ENCODE measurements around the gene ZC3H15.

GRCh38 chr2:186517090-186517489 lies 31.0 kb downstream of the ZC3H15 start:
- no peak for TF ChIP-seq CTCF (IDR thresholded peaks at IDR 0.05)
- no peak for TF ChIP-seq POLR2A (IDR thresholded peaks at IDR 0.05)

Measured in right lobe of liver (tissue), 4 donors.